NCI-H128 (cell line): ENCODE data around the gene CDC42SE2.
"Not testable (repeated sequence)": the region's sequence is repeated elsewhere in the genome, so short reads cannot be mapped to it uniquely, and the experiment has no call there.

Source experiments
- DNase-seq: peaks from one replicate; lab custom pipeline; 2025; ENCODE audit not compliant: unreplicated experiment; lab: John Stamatoyannopoulos, UW

CDC42SE2 gene

GRCh38 chr5:131363811-131364506 lies 100.1 kb downstream of the CDC42SE2 start:
- DNase-seq, result no peak

- no peak for DNase-seq
Measured at GRCh38 chr5:131364507-131365050, 100.7 kb downstream of the CDC42SE2 start.

DNA sequence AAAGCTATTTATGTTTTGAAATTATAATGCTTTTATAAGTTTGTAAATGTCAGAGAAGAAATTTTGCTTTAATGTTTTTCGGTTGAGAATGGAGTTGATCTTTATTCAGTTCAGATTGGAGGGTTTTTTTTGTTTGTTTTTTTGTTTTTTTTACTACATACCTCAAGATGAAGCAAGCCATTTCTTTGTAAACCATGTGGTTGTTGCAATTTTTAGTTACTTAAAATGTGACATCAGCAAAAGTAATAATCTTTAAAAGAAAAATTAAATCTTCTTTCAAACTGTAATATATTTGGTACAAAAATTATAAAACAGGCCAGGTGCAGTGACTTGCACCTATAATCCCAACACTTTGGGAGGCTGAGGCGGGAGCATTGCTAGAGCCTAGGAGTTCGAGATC lies 102.6 kb downstream of the CDC42SE2 start:
- DNase-seq, result no peak

DNA sequence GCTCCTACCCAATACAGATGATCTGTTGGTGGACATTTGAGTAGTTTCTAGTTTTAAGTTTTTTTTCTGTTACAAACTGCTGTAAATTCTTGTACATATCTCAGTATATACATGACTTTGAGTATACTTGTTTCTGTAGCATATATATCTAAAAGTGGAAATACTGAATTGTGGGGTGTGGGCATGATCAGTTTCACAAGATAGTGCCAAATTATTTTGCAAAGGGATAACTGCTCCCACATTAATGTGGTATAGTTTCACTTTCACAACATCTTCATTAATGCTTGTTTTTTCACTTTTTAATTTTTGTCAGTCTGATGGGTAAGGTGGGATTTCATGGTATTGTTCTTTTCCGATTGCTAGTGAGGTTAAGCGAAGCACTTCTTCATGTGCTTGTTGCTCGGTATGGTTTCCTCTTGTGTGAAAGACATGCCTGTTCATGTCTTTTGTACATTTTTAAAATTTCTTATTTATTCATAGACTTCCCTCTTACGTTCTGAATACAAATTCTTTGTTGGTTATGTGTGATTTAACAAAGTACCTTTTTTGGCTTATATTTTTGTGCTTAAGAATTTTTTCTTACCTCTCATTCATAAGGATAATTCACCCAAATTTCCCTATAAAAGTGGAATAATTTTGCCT lies 103.5 kb downstream of the CDC42SE2 start:
- DNase-seq, result no peak

DNA sequence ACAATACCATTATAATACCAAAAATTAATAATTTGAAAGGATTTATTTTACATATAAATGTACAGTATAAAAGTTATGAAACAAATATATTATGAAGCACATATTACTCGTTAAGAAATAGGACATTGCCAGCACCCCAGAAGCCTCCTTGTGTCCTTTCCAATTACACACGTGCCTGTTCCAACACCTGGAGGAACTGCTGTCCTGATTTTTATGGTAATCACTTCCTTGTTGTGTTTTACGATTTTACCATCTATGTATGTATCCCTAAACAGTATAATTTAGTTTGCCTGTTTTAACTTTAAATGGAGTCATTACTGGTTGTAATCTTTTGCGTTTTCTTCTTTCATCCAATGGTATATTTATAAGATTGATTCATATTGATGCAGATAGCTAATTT lies 105.0 kb downstream of the CDC42SE2 start:
- DNase-seq, result no peak

DNA sequence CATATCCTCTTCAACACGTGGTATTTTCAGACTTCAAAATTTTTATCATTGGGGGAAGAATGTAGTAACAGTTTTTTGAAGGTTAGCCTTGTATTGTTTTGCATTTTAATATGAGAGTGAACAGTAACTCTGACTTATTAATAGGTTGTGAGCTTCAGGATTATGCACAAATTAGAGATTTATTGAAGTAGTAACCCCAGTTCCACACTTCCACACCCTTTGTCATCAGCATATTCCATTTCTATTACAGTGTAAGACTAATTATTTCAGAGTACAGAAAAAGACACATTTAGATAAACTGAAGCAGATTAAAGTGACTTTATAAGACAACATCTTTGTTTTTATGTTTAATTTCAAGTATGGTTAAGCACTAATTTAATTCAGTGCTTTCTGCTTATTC lies 105.7 kb downstream of the CDC42SE2 start:
- DNase-seq, result no peak

DNA sequence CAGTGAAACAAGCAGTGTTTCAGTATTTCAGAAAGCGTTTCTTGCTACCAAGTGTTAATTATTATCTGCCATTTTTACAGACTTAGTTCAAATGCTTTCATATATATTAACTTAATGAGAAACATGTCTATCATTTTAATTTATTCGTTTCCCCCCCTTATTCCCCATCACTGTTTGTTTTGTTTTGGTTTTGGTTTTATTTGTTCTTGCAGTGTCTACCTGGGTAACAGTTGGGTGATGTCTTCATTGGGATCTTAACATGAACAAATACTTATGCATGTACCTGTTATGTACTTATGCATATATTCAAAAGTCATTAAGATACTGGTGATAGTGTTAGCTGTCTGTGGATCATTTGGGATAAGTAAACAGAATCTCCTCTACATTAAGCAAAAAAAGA lies 108.0 kb downstream of the CDC42SE2 start:
- DNase-seq, result no peak

- DNase-seq, result no peak
Measured at GRCh38 chr5:131373265-131373664, 109.4 kb downstream of the CDC42SE2 start.

GRCh38 chr5:131375351-131375750 lies 111.5 kb downstream of the CDC42SE2 start:
- DNase-seq, result no peak

GRCh38 chr5:131377346-131377745 lies 113.5 kb downstream of the CDC42SE2 start:
- no peak for DNase-seq

DNA sequence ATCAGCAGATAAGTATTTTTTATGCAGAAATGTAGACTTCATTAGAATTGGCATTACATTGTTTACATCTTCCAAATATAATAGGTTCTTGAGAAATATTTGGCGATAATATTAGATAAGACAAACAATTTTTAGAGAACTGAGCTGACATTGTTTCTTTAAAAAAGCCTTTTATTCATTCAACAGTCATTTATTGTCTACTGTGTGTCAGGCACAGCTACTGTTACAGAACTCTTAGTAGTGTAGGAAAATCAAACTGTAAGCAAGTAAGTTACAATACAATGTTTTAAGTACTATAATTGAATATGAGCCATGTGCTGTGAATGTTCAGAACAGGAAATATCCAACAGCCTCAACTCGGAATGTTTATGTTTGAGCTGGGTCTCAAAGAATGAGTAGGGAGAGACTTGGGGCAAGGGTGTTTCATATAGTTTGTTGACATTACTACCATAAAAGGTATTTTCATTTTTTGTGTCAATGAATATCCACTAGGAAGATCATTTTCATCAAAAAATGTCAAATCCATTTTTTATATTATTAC lies 114.0 kb downstream of the CDC42SE2 start:
- no peak for DNase-seq

DNA sequence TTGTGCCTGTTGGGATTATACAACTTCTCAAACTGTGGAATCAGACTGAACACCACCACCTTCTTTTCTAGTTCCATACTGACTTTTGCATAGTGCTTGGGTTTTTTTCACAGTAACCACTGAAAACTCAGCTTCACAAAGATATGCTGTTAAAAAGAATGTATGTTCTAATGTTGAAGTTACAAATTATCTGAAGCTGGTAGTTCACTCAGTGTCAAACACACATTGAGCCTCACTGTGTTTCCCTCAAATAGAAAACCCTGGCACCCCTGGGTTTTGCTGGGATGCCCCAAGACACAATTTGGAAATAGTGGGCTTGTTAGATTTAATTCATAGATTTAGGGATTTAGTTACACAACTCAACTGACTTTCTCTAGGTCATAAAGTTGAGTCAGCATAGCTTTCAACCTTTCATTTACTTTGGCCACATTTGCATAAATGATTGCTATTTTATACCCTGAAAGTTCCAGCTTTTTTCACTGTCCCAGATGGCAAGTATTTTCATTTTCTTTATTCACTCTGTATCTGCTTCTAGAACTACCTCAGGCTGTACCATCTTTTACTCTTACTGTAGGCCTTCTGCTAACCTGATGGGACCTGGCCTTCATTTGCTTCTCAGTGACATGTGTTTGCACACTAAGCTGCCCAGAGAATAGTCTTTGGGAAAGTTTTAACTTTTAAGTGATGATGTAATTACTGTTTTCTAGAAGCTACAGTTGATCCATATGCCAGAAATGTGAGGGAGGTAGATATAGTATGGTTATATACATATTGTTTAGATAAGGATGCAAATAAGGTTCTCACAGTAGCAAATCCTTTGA lies 115.1 kb downstream of the CDC42SE2 start:
- no peak for DNase-seq

- no peak for DNase-seq
Measured at GRCh38 chr5:131379723-131380122, 115.9 kb downstream of the CDC42SE2 start.

- DNase-seq, result not testable (repeated sequence)
Measured at GRCh38 chr5:131380238-131380637, 116.4 kb downstream of the CDC42SE2 start.

DNA sequence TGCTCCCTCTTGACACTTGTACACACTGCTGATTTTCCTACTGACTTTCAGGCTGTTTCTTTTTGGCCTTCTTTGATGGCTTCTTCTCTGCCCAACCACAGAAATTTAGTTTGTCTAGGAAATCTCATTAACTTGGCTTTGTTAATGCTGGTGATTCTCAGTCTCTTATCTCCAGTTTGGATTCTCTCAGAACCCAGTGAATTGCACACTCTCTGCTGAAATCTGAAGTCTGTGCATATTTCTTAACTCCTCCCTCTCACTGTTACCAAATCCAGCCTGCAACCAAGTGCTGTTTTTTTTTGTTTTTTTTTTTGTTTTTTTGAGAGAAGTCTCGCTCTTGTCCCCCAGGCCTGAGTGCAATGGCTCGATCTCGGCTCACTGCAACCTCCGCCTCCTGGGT lies 117.2 kb downstream of the CDC42SE2 start:
- no peak for DNase-seq

DNA sequence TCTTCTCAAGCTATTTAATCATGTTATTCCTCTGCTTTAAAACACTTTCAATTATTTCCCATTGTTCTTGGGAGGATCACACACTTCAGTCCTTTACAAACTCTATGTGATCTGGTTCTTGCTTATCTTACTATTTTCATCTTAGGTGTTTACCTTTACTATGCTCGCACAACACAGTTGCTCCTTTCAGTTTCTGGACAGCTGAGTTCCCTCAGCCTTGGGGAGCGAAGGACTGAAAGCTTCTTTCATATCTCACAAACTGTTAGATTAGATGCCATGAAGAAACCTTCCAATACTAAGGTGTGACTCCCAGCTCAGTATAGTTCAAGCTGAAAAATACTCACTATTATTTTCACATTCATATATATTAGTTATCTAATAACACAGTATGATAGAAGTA lies 117.9 kb downstream of the CDC42SE2 start:
- DNase-seq, result no peak

GRCh38 chr5:131382407-131383395 lies 118.8 kb downstream of the CDC42SE2 start:
- no peak for DNase-seq

DNA sequence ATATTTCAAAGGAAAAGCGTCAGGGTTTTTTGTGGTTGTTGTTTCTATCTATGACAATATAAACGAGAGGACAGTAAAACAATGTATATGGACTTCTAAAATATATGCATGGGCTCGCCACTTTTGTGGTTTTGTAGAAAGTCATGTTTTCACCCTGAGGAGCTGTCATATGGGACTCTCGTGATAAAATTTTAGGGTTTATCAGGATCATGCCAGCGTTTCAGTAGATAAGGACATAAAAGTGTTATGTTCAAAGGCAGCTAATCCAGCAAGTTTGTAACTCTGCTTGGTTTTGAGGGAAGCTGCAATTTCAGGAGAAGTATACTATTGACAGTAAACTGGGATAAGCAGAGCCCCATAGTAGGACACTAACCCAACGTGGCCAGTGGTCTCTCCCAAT lies 120.3 kb downstream of the CDC42SE2 start:
- DNase-seq, result no peak

DNA sequence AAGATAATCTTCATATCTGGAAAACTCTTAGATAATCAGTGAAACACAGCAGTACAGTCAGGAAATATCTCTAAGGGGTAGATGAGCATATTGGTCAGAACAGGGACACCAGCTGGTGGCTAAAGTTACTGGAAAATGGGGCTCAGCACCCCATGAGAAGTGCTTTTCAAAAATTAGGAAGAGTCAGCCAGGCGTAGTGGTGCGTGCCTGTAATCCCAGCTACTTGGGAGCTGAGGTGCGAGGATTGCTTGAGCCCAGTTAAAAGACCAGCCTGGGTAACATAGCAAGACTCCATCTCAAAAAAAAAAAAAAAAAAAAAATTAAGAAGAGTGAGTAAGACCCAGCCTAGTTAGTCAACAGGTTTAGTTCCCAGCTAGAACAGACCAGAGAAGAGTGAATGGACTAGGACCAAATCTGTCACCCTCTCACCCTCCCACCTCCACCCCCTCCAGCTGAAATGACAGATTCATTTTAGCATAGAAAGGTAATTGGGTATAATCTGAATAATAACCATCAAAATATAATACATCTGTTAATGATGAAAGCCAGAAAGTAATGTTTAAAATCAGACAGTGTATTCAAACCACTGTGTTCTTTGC lies 120.9 kb downstream of the CDC42SE2 start:
- no peak for DNase-seq

- DNase-seq, result no peak
Measured at GRCh38 chr5:131386124-131386523, 122.3 kb downstream of the CDC42SE2 start.
